Right renal cortex interstitium (tissue), 3 donors: ENCODE results near the gene STRADA. TPM values are rescaled to one million over a fixed set of nuclear protein-coding genes. Genes with fewer than 3 reads are reported as not detected.

Experiments
- DNase-seq, 3 donors: peaks; one replicate each; pipeline ENCODE4 v3.0.0-alpha.2; 2013; ENCODE audit warnings: low read depth in 3 of 3, low spot score in 2 of 3
- polyA plus RNA-seq, 3 donors: library from polyadenylated mRNA; unstranded; fragments of 120-200 nt; gene quantifications; one replicate each; pipeline ENCODE4 v1.2.1, GENCODE V29; 2013; ENCODE audit not compliant: insufficient read length in 3 of 3

Gene STRADA
- polyA plus RNA-seq, 3 donors = 41.0 to 43.9 (median 41.8) TPM

DNA sequence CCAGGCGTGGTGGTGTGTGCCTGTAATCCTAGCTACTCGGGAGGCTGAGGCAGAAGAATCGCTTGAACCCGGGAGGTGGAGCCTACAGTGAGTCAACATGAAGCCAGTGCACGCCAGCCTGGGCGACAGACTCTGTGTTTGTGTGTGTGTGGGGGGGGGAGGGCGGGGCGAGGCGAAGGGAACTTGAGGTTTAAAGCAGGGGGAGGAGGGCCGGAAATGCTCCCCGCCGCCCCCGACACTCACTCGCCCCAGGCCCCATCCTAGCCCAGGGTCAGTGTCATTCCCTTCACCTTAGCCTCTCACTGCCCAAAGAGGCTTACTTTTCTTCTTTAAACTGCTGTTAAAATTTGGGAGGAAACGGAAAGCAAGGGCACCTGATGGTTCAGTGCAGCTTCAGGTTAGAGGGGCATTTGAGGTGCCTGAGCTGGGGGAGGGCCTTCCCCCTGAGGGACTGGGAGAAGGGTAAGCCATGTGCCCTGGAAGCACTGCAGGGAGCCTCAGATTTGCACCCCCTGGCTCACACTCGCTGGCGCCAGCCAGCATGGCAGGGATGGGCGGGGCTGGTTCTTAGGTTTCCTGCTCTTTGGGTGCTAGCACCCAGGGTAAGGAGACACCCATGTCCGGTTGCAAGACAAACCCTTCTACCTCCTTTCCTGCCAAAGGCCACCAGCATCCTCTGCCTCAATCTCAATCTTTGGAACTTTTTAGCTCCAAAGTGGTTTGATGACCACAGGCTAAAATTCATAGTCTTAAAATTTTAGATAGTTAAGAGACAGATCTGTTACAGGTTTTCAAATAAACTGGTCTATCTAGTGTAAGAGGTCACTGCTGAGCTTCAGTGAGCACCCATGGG, 39.5 kb downstream of the STRADA start:
- DNase-seq = no peak

DNA sequence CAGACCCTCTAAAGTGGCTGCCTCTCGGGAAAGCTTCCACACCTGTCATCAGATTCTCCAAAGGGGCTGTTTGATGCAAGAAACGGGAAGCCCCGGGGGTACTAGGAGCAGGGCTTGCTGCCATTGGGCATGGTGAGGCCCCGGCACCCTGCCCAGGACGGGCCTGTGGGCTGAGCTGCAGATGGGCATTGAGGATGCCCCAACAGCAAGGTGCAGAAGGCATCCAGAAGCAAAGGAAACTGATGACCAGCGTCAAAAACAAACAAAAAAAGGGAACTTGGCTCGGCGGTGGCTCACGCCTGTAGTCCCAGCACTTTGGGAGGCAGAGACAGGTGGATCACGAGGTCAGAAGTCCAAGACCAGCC, 40.2 kb downstream of the STRADA start:
- DNase-seq = no peak

DNA sequence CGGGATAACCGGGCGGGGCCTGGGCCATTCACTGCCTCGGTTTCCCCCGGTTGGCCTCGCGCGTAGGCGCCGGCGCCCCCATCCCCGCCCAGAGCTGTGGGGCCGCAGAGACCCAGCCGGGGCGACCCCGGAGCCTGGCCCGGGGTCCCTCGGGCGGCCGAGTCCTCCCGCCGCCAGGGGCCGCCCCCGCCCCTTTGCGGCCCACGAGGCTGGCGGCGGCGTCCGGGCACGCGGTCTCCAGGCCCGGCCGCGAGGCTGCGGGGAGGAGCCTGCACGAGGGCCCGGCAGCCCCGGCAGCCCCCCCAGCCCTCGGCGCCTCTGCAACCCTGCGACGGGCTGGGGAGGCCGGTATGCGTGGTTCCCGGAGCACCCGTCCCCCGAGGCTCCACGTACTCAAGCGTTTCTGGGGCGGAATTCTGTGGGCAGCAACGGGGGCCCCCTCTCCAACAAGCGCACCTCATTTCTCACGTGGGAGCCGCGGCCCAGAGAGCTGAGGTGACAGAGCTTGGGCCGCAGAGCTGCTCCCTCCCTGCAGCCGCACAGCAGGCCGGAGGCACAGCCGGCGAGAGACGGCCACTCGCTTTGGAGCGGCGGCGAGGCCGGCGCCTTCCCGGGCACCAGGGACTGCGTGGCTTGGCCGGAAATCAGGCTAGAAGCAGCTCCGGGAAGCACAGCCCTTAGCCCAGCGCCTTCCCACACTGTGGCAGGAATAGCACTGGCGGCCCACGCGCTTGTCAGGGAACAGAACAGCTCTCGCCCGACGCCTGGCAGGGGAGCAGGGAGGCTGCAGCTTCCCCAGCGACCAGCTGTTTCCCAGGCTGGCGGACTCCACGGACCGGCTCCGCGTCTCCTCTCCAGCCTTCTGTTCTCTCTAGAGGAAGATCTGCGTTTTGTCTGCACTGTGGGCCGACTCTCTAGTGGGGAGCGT, 40.8 kb downstream of the STRADA start:
- DNase-seq = peak in 2 of 3 donors; percentile 17 to 19

DNA sequence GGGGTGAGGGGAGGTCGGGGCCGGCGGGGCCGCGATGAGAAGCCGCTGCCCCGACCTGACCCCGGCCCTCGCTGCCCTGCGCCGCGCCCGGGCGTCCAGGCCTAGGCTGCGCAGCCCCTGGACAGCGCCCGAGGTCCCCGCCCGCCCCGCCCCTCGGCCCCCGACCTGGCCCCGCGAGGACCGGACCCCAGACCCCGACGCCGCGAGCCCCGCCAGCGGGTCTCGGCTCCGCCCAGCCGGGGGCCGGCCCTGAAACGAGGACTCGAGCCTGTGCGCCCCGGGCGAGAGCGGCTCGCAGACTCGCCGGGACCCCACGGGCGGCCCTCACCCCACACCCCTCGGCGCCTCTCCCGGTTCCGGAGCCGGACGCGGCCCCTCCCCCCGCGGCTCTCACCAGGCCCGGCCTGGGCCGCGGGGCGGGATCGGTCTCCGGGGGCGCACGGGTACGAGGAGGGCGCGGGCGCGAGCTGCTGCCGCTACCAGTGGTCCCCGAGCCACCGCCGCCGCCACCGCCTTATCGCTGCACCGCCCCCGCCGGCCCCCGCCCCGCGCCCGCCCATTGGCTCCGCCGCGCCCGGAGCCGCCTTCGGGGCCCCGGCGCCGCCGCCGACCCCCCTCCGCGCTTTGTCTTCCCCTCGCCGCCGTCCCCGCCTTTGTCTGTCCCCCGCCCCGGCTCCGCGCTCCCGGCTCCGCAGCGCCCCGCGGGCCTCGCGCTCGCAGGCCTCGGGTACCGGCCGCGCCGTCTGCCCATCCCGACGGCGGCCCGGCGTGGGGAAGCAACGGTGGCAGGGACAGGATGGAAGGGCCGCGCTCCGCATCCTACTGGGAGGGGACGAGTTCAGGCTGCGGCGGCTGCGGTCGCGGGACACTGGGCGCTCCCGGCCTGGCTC, 41.7 kb downstream of the STRADA start, which contains the start of gene LIMD2:
LIMD2 (minus strand) TSS at position 488 of the 890 bp plus-strand sequence. CDS start 827 bp downstream, outside the sequence.
- DNase-seq = no peak

DNA sequence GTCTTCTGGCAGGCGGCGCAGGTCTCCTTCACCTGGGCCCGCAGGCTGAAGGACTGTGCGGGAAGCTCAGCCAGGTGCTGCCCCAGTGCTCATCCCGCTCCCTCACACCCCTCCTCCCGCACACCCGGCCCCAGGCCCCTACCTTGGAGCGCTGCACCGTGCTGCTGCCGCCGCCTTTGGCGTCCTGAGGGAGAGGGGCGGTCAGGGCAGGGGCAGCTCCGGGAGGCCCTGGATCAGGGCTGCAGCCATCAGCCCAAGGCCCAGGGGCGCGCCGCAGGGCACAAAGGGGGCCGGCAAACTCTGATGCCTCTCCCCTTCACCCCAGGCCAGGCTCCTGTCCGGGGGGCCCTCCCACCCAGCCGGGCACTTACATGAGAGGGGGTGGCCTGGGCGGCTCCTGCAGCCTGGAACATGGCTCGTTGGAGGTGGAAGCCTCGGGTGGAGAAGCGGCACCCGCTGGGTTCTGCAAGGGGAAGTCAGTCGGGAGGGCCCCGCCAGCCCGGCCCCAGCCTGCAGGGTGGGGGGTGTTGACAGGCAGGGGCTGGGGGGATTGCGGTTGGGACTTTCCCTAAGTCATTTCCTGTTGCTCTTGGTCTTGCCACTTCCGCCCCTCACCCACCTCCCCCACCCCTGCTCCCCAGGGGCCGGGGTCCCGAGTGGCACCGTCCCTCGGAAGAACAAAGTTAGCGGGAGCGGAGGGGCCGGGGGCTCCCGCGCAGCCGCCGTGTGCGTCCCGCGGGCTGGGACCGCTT, 42.5 kb downstream of the STRADA start:
- peak in 1 of 3 donors; percentile 9 for DNase-seq

DNA sequence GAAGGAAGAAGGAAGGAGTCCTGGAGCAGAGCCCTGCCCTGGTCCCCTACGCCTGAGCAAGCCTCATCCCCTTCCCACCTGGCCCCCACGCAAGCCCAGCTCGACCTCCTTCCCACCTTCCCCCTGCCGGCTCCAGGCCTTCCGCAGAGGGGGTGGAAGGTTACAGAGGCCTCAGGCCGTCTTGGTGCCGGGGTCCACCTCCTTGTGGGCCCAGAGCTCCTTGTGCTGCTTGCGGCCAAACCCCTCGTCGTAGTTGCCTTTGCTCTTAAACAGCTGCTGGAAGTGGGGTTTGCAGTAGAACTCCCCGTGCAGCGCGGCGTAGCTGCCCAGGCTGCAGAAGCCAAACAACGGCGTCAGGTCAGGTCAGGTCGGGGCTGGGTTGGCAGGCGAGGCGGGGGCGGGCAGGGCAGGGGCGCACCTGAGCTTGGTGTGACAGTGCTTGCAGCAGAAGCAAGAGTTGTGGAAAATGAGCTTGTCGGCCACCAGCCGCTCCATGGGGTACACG, 43.2 kb downstream of the STRADA start:
- no peak for DNase-seq

DNA sequence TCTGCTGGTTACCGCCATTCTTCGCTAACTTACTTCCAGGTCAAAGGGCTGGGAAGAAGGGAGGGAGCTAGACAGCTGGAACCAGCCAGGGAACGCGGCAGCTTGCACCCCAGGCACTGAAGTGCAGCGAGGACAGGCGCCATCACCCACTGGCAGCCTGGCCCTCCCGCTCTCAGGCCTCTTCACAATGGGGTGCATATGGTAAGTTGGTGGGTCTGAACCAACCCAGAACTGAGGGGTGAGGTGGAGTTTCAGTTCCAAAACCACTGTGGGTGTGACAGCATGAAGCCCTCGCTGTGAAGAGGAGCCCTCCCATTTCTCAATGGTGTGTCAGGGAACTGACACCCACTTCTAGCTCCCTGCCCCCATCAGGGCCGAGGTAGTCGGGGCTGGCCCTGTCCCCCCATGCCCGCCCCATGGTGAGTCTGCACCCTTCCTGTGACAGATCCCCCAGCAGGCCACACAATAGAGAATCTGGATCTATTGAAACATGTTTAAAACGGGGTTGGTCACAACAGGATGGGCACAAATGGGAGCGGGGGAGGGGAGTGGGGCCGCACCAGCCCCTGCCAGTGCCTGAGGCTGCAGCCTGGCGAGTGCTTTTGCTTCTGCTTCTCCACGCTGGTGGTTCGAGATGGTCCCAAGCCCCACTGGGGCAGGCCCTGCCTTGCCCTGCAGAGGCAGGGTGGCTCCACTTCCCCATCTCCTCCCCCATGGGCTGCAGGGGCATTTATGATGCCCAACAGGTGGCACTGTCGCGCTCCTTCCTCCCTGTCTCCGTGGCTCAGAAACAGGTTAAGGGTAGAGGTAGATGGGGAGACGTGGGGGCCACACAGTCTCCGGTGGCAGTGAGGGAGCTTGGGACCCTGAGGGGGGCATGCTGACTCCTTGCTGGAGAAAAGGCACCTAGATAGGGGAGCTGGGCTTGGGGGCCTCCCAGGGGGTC, 44.0 kb downstream of the STRADA start:
- DNase-seq = no peak

DNA sequence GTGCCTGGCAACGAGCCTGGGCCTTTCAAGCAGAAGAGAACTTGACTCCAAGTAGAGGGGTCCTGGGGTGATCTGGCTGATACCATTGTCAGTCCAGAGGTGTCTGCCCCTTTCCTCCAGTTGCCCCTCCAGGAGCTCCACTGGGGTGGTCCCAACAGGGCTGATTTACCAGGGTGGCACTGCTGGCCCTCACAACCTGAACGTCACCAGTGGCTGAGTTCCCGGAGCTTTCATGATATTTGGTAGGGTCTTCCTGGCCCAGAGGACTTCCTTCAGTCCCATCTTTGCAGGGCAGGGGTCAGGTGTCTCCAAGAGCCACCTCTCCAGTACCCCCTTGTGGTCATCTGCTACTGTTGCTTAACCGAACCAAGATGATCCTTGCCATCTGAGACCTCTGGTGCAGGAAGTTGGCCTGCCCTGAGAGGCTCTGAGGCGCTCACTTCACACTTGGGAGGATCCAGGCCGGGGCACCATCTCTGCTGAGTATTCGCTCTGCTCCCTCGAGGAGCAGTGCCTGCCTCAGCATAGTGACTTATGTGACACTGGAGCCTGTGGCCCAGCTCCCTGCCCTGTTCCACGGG, 45.1 kb downstream of the STRADA start:
- DNase-seq = no peak

DNA sequence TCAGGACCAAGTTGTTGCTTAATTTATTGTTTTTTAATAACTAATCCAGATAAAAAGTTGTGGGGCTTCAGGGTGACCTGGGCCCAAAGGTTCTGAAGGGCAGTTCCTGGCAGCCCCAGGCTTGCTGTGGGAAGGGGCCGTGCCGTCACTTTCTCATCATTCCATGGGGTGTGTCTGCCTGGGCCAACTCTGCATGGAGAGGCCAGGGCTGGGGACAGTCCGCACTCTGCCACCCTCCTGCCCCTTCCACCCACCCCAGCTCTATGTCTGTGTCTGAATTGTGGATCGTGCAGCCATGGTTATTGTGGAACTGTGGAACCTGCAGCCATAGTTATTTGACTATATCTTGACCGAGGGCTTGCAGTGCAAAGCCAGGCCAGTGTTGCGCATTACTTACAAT, 45.7 kb downstream of the STRADA start:
- DNase-seq = no peak

DNA sequence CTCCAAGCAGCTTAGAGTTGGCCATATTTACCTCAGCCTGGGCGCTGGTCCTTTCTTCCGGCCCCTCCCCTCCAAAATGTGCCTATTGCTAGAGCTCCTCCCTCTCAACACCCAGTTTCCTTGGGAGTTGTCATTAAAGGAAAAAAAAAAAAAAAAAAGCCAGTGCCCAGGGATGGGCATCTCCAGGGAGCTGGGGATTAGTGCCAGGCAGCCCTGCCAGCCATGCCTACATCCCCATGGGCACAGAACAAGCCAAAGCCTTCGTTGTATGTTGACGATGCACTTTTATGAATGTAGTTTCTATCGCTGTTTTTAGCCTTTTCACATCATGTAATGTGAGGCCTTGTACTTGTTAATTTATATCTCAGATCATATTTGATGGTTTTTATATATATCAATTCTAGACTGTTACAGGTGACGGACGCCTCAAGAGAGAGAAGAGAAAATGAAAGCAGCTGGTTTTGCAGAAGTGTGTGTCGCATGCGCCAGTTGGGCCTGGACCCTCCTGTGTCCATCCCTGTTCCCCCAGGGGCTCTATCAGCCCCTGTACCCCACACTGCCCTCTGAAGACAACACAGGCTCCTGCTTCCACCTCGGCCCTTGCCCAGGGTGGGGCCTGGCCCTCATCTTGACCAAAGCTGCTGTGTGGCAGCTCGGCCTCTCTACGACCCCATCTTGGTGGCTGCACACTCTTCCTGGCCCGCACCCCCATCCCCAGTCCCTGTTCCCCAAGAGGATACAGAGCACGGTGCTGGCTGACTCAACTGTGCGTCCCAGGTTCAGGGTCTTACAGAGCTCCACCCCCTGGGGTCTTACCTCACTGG, 46.4 kb downstream of the STRADA start:
- DNase-seq = no peak

DNA sequence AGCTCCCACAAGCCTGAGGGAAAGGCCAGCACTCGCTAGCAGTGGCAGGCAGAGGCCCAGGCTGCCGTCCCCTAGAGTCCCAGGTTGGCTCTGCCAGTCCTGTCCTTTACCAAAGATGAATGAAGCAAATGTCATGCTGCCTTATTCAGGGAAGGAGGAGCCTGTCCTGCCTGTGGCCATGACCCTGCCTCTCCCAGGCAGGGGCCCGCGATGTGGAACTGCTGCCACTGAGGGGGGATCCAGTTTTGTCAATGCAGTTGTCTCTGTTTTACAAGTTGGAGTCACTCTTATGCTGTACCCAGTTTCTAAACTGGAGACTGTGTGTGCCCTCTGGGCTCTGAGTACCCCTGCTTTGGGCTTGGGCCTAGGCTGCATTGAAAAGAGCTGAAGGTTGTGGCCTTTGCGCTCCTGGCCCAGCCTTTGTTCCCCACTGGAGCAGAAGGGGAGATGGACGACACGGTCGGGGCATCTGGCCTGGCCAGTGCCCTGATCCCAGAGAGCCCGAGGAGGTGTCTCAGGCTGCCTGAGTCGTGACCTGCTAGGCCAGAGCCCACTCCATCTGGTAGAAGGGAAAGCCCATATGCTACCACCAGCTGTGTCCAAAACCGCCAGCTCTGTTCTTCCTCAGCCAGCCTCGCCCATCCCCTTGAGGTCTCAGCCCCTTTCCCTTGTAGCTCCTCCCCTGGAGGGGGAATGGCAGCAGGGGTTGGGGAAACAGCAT, 47.2 kb downstream of the STRADA start:
- DNase-seq = no peak

DNA sequence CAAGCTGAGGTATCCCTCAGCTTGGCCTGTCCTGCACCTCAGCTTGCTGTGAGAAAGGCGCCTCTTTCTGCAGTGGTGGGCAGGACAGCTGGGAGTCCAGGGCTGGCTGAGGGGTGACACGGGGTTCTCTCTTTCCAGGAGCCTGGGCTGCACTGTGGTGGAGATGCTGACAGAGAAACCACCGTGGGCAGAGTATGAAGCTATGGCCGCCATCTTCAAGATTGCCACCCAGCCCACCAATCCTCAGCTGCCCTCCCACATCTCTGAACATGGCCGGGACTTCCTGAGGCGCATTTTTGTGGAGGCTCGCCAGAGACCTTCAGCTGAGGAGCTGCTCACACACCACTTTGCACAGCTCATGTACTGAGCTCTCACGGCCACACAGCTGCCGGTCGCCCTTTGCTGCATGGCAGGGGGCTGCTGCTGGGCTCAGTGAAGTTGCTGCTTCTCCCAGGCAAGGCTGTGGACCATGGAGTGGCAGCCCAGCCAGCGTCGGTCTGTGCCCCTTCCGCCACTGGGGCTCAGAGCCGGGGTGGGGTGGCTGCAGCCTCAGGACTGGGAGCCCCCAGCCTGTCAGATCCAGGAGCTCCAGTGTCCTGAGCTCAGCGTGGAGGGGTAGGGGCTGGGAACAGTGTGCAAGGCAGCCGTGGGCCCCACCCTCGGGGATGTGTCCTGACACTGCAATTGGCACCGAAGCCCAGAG, 48.0 kb downstream of the STRADA start:
- no peak for DNase-seq

DNA sequence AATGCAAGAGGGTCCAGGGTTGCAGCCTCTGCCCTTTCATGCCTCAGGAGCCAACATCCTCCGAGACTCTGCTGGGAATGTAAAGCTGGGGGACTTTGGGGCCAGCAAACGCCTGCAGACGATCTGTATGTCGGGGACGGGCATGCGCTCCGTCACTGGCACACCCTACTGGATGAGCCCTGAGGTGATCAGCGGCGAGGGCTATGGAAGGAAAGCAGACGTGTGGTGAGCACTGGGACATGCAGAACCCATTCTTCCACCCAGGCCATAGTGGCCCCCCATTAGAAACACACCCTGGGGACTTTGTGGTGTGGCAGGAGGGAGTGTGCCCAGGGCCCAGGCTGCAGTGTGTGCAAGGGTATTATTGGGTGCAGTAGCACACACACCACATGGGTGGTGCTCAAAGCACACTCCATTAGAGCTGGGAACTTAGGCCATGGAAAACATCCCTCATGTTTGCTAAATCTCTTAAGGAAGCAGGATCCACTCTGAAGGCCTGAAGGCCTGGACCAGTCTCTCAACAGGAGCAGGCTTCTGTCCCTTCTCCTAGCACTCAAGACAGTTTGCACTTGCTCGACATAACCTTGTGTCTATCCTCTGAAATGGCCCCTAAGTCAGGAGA, 49.3 kb downstream of the STRADA start:
- DNase-seq = no peak

DNA sequence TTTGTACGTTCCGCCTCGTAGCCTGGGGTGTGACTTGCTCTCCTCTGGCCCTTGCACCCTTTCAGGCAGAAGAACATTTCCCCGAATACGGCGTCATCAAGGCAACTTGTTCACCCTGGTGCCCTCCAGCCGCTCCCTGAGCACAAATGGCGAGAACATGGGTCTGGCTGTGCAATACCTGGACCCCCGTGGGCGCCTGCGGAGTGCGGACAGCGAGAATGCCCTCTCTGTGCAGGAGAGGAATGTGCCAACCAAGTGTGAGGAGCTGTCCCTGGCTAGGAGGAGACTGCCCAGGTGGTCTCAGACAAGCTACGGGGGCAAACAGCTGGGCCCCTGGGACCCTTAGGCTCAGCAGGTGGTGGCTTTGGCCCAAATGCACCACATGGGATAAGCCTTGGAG, 52.1 kb downstream of the STRADA start:
- no peak for DNase-seq

DNA sequence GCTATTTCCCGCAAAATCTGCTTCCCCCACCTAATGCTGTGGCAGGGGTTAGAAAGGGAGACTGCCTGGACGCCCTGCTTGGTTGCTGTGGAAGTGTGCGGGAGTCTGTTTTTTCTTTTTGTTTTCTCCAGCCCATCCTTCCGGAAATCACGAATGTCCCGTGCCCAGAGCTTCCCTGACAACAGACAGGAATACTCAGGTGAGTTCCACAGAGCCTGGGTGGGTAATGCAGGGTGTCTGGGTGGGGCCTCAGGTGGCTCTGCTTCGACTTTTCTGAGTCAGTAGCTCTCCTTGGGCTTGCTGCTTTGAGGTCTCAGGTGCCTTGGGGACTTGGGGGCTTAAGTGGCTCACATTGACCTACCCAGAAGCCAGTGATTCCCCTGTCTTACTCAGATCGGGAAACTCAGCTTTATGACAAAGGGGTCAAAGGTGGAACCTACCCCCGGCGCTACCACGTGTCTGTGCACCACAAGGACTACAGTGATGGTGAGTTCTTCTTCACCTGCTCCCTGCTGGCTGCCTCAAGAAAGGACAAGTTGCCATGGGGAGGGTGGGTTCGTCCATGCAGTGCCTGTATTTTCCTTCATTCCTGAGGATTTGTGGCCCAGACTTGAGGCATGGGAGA, 53.1 kb downstream of the STRADA start:
- DNase-seq = no peak
